ENCODE results near the gene FREM1. TPM values are rescaled to one million over a fixed set of nuclear protein-coding genes. Genes with fewer than 3 reads are reported as not detected.

FREM1 gene
- total and polyA plus RNA-seq, 2 of the 13 experiments (the other 11 are each of a cell fraction or from before 2014, with no cell fraction given): 64.3 to 202 TPM

DNA sequence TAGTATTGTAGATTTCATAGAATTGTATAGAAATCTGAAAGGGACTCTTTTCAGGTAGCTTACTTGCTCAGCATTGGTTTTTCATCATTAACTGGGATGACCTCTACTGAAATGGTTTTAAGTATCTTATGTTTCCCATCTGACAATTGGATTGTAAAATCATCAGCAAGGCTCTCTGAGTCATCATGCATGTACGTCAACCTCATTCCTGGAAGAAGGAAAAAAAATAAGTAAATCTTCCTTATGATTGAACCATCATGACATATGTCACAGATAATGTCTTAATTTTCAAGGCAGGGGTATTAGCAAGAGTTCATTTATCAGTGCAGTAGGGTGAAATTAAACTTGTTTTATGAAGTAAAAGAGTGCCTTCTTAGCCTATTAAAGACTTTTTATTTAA lies 112.8 kb downstream of the FREM1 start:
- Histone ChIP-seq H3K4me1 (ENCODE audit: insufficient read depth, low read length) (no peaks in the 10 kb centered on the region), H3K9me3 (ENCODE audit: low read length) (no peaks in the 10 kb centered on the region), H3K27ac (ENCODE audit: extremely low read length, insufficient read depth, low read length) (no peak overlapping the region), H3K36me3 (replicated peaks in 1 of 2; ENCODE audit: control insufficient read depth in 1 of 2, insufficient read depth in 2 of 2, low read length in 2 of 2) (peaks cover 10 to 78% of the 10 kb centered on the region in 2 experiments), H3K27me3 (ENCODE audit: control insufficient read depth in 1 of 2, insufficient read depth in 2 of 2, low read length in 2 of 2) (no peaks in the 10 kb centered on the region), H4K20me1 (ENCODE audit: insufficient read depth, low read length) (0 out of 2 replicates have a peak, but pooled peaks cover 6% of the 10 kb centered on the region), H3K4me2 (ENCODE audit: low read depth, low read length) (no peak overlapping the region), H3K9ac (ENCODE audit: insufficient read depth, low read depth, low read length) (no peak overlapping the region), H3K4me3 (replicated peaks in 1 of 3; ENCODE audit: insufficient read depth in 1 of 3, low read depth in 2 of 3, low read length in 3 of 3) (no peak overlapping the region), H2AFZ (ENCODE audit: low read length) (no peak overlapping the region), H3K79me2 (ENCODE audit: insufficient read depth, low read length) (no peaks in the 10 kb centered on the region)
- in situ Hi-C loops (cut with HindIII; ENCODE audit: extremely low pct_ligation_motif_present, low pct_unique_long_range_greater_than_20kb) (no loop called here), intact Hi-C loops (cut with micrococcal nuclease; ENCODE audit: unreplicated experiment) (no loop called here)
- ChIA-PET CTCF (ENCODE audit: low intra/inter-chr PET ratio, low total read pairs) (no interaction called here), POLR2A (no interaction called here)
- no TSS peak for BruUV-seq (replicated peaks)
- DNase-seq (ENCODE audit: low spot score) (no peak), FAIRE-seq (no peak), ATAC-seq (no peak)
- 93% methylated on average over 1 of the region's 1 CpG for WGBS (ENCODE audit: low lambda C conversion rate)
- TF ChIP-seq, protein P1, sequence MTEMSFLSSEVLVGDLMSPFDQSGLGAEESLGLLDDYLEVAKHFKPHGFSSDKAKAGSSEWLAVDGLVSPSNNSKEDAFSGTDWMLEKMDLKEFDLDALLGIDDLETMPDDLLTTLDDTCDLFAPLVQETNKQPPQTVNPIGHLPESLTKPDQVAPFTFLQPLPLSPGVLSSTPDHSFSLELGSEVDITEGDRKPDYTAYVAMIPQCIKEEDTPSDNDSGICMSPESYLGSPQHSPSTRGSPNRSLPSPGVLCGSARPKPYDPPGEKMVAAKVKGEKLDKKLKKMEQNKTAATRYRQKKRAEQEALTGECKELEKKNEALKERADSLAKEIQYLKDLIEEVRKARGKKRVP (CRISPR knock-in tag; IDR thresholded peaks at IDR 0.05): no peak
- no peak for TF ChIP-seq POGZ (CRISPR knock-in tag; IDR thresholded peaks at IDR 0.05)
- no peak for TF ChIP-seq ZNF660 (CRISPR knock-in tag; IDR thresholded peaks at IDR 0.05; ENCODE audit: borderline replicate concordance, low read depth)
- no peak for TF ChIP-seq FOXP1 (IDR thresholded peaks at IDR 0.05)
- no peak for TF ChIP-seq FOXP1 (CRISPR knock-in tag; IDR thresholded peaks at IDR 0.05)
- TF ChIP-seq, protein P2, sequence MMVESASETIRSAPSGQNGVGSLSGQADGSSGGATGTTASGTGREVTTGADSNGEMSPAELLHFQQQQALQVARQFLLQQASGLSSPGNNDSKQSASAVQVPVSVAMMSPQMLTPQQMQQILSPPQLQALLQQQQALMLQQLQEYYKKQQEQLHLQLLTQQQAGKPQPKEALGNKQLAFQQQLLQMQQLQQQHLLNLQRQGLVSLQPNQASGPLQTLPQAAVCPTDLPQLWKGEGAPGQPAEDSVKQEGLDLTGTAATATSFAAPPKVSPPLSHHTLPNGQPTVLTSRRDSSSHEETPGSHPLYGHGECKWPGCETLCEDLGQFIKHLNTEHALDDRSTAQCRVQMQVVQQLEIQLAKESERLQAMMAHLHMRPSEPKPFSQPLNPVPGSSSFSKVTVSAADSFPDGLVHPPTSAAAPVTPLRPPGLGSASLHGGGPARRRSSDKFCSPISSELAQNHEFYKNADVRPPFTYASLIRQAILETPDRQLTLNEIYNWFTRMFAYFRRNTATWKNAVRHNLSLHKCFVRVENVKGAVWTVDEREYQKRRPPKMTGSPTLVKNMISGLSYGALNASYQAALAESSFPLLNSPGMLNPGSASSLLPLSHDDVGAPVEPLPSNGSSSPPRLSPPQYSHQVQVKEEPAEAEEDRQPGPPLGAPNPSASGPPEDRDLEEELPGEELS (CRISPR knock-in tag; IDR thresholded peaks at IDR 0.05): no peak
- no peak for TF ChIP-seq NCOA2 (CRISPR knock-in tag; IDR thresholded peaks at IDR 0.05)
- TF ChIP-seq ZNF615 (CRISPR knock-in tag; IDR thresholded peaks at IDR 0.05; ENCODE audit: borderline replicate concordance): no peak
- TF ChIP-seq BHLHE40 (IDR thresholded peaks at IDR 0.05; ENCODE audit: low read length): no peak
- TF ChIP-seq, protein P3, sequence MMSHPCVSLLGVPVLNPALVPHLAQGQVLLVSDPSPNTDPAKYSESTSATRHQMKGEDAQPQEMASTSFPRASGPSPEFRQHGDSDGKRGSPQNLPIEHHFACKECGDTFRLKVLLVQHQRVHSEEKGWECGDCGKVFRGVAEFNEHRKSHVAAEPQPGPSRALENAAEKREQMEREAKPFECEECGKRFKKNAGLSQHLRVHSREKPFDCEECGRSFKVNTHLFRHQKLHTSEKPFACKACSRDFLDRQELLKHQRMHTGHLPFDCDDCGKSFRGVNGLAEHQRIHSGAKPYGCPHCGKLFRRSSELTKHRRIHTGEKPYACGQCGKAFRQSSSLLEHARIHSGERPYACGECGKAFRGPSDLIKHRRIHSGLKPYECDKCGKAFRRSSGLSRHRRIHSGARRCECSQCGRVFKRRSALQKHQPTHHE (CRISPR knock-in tag; IDR thresholded peaks at IDR 0.05; ENCODE audit: borderline replicate concordance): no peak
- no peak for TF ChIP-seq TGIF2 (CRISPR knock-in tag; IDR thresholded peaks at IDR 0.05)
- TF ChIP-seq CBX2 (IDR thresholded peaks at IDR 0.05; ENCODE audit: low read depth, low read length): no peak
- TF ChIP-seq CBX2 (CRISPR knock-in tag; IDR thresholded peaks at IDR 0.05; ENCODE audit: low read depth): no peak
- no peak for TF ChIP-seq NR2F2 (IDR thresholded peaks at IDR 0.05; ENCODE audit: borderline replicate concordance, low read depth)
- no peak for TF ChIP-seq THAP11 (CRISPR knock-in tag; IDR thresholded peaks at IDR 0.05)
- TF ChIP-seq, protein P4, sequence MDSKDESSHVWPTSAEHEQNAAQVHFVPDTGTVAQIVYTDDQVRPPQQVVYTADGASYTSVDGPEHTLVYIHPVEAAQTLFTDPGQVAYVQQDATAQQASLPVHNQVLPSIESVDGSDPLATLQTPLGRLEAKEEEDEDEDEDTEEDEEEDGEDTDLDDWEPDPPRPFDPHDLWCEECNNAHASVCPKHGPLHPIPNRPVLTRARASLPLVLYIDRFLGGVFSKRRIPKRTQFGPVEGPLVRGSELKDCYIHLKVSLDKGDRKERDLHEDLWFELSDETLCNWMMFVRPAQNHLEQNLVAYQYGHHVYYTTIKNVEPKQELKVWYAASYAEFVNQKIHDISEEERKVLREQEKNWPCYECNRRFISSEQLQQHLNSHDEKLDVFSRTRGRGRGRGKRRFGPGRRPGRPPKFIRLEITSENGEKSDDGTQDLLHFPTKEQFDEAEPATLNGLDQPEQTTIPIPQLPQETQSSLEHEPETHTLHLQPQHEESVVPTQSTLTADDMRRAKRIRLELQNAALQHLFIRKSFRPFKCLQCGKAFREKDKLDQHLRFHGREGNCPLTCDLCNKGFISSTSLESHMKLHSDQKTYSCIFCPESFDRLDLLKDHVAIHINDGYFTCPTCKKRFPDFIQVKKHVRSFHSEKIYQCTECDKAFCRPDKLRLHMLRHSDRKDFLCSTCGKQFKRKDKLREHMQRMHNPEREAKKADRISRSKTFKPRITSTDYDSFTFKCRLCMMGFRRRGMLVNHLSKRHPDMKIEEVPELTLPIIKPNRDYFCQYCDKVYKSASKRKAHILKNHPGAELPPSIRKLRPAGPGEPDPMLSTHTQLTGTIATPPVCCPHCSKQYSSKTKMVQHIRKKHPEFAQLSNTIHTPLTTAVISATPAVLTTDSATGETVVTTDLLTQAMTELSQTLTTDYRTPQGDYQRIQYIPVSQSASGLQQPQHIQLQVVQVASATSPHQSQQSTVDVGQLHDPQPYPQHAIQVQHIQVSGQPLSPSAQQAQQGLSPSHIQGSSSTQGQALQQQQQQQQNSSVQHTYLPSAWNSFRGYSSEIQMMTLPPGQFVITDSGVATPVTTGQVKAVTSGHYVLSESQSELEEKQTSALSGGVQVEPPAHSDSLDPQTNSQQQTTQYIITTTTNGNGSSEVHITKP (CRISPR knock-in tag; IDR thresholded peaks at IDR 0.05; ENCODE audit: low read depth): no peak
- TF ChIP-seq KDM3A (CRISPR knock-in tag; IDR thresholded peaks at IDR 0.05; ENCODE audit: low read depth): no peak
- TF ChIP-seq NONO (IDR thresholded peaks at IDR 0.05): no peak
- no peak for TF ChIP-seq NONO (CRISPR knock-in tag; conservative IDR thresholded peaks at IDR 0.05)
